GM19043 (cell line): ENCODE measurements around the gene ULK3.
A peak's percentile ranks its signal among the peaks of the same experiment; 100 is the strongest.

Experiments
- ATAC-seq: cut with Tn5 transposase; IDR thresholded peaks from one replicate; pipeline ENCODE4 v1.9.1; 2021; ENCODE audit warnings: low read depth; ENCODE audit not compliant: unreplicated experiment

Gene ULK3

DNA sequence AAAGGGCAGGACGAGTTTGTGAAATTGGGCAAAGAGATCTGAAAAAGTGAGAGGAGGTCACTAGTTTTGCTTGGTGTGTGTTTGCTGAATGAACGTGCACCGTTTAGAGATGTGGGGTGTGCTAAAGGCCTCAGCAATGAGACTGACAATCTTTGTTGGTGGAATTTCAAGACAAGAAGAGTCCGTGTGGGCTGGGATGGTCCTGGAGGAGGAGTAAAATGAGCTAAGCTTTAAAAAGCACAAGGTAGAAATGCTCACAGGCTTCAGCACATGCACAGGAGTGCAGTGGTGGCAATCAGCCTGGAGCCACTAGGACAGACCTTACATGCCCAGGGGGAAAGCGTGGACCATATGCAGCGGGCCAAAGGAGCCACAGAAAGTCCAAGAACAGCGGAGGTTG lies 18.0 kb downstream of the ULK3 start:
- no peak for ATAC-seq

DNA sequence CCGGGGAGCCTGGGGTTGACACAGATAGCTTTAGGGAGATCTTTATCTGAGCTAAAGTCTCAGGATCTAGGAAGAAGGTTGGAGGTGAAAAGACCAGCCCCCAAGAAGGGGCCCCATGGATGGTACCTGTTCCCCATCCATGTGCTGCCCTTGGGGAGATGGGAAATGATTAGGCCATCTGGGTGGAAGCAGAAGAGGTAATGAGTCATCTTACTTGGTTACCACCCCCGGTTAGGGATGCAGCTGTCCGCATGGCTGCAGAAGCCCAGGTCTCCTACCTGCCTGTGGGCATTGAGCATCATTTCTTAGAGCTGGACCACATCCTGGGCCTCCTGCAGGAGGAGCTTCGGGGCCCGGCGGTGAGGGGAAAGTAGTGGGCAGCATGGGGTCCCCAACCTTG lies 19.6 kb downstream of the ULK3 start:
- ATAC-seq = no peak

GRCh38 chr15:74822233-74822632 lies 20.7 kb downstream of the ULK3 start:
- no peak for ATAC-seq

DNA sequence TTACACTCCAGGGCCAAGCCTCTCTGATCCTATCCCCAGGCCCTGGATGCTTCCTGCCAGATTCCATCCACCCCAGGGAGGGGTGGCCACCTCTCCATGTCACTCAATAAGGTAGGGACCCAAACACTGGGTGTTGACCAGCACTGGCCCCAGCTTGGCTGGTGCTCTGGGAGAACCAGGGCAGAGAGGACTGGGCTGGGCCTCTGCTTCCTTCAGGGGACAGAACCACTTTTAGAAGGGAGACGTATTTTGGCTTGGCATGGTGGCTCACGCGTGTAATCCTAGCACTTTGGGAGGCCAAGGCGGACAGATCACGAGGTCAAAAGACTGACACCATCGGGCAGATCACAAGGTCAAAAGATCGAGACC lies 21.2 kb downstream of the ULK3 start:
- ATAC-seq = no peak

- peak; percentile 81 for ATAC-seq
These were observed 21.7 kb downstream of the ULK3 start for GRCh38 chr15:74821091-74821789.

- ATAC-seq = no peak
These were observed 22.9 kb downstream of the ULK3 start for GRCh38 chr15:74820056-74820455.

DNA sequence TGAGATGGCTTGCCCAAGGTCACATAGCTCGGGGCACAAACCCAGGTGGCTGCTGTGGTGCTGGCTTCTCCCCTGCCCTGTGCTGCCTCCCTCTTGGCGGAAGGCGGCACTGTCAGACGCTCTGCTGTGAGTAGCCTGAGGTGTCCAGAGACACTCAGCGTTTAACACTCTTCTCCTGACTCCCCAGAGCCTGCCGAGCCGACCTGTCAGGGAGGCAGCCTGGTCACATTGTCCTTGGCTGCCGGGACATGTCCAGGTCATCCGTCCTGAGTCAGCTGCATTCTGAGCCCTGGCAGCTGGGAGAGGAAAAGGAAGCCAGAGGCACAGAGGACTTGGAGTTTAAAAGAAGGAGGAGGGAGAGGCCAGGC lies 25.6 kb downstream of the ULK3 start:
- no peak for ATAC-seq

DNA sequence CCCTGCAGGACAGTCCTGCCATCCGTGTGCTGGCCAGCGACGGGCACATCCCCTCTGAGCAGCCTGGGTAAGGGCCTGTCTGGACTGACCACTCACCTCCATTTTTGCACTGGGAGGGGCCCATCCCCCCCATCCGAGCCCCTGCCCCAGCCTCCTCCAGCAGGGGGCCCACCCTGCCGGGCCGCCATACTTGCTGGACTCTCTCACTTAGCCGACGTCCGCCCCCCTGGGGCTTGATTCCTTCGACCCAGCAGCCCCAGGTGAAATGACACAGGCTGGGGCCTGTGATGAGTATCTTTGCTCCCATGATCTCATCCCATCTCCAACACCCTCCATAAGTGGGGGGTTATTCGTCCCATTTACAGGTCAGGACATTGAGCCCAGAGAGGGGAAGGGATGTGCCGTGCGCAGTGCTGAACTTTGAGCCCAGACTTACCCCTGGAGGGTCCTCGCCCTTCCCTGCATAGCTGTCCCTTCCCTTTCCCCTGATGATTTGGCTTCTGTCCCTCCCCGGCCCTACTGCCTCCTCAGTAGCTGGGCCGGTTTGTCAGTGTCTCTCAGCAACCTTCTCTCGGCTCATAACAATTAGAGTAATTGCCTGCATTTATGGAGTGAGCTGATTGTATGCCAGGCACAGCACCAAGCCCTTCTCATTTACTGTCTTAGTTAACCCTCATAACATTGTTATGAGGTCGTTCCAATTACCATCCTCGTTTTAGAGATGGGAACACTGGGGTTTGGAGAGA lies 26.2 kb downstream of the ULK3 start:
- ATAC-seq = no peak

GRCh38 chr15:74815961-74816360 lies 27.0 kb downstream of the ULK3 start:
- ATAC-seq = no peak

- ATAC-seq = no peak
These were observed 27.6 kb downstream of the ULK3 start for GRCh38 chr15:74815121-74815934.

DNA sequence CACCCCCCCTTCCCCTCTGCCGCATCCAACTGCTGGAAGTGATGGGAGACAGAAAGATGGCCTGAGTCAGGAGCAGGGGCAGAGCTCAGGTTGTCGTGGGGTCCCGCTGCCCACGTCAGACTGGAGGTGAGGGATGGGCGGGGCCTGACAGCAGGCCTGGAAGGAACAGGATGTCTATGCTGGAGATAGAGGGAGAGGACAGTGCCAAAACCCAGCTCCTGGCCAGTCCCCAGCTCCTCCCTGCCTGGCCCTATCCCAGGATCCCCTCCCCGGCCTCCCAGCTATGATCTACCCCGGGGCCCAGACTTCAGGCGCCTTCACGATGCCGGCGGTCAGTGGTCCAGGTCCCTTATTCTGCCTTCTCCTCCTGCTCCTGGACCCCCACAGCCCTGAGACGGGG lies 30.4 kb downstream of the ULK3 start, which contains the start of gene LMAN1L:
TSS of gene LMAN1L (plus strand) at position 303 of the 400 bp plus-strand sequence. CDS start at position 323, 20 bp downstream.
- no peak for ATAC-seq

- no peak for ATAC-seq
These were observed 33.0 kb downstream of the ULK3 start for GRCh38 chr15:74809956-74810355.

DNA sequence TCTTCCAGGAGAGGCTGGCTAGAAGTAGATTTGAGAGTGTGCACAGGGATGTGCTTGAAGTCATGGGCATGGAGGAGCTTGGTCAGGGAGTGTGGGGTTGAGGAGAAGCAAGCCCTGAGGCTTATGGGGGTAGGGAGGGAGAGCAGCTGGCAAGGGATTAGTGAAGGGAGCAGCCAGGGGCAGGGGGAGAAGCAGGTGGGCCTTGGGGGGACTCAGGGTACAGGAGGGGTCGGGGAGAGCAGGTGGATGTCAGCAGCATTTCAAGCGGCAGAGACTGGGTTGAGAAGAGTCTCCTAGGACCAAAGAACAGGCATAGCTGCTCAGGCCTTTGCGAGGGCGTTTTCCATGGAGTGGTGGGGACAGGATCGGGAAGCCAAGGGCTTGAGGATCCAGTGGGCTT lies 33.7 kb downstream of the ULK3 start:
- ATAC-seq = no peak

DNA sequence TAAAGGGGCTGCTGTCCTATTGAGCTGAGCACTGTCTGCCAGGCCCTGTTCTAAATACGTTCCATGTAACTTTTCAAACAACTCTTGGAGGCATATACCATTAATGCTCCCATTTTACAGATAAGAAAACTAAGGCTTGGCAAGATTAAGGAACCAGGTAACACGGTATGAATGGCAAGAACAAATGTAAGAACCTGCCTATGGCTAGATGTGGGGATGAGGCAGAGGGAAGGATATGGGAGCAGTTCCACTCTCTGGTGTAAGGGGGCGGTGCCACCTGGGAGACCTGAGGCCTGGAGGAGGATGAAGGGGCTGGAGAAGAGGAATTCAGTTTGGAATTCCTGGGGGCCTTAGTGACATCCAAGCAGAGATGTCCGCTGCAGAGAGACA lies 34.1 kb downstream of the ULK3 start:
- ATAC-seq = no peak

DNA sequence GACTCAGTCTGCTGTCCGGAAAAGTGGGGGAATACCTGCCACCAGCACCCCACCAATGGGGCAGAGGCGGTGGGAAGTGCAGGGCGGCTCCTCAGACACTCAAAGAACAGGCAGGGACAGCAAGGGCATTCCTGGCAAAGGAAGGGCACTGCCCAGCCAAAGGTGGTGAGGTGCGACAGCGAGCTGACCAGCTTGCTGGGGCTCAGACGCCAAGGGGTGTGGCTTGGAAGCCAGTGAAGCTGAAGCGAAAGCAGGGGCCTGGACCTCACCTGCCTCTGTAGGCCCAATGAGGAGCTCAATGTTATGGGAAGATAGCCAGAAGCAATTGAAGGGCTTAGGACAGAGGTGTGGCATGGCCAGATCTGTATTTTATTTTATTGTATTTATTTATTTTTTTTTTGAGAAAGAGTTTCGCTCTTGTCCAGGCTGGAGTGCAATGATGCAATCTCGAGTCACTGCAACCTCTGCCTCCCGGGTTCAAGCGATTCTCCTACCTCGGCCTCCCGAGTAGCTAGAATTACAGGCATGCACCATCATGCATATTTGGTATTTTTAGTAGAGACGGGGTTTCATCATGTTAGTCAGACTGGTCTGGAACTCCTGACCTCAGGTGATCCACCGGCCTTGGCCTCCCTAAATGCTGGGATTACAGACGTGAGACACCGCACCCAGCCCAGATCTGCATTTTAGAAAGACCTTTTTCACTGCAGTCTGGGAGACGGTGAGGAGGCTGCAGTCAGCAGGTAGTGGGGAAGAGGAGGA lies 34.7 kb downstream of the ULK3 start:
- ATAC-seq = no peak

DNA sequence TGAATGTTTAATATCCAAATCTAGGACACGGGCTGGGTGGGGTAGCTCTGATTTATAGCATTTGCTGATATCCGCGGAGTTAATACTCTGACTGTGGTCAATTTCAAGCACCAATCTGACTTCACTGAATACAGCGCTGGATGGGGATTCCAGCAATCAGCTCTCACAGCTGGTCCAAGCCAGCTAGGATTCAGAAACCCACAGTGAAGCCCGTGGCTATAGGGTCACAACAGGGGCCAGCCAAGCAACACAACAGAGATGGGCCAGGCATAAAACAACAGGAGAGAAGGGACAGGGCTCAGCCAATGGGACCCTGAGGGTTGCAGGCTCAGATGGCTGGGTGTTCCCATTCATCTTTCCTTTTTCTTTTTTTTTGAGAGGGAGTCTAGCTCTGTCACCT lies 35.7 kb downstream of the ULK3 start:
- no peak for ATAC-seq

GRCh38 chr15:74804935-74805334 lies 38.0 kb downstream of the ULK3 start:
- ATAC-seq = no peak

DNA sequence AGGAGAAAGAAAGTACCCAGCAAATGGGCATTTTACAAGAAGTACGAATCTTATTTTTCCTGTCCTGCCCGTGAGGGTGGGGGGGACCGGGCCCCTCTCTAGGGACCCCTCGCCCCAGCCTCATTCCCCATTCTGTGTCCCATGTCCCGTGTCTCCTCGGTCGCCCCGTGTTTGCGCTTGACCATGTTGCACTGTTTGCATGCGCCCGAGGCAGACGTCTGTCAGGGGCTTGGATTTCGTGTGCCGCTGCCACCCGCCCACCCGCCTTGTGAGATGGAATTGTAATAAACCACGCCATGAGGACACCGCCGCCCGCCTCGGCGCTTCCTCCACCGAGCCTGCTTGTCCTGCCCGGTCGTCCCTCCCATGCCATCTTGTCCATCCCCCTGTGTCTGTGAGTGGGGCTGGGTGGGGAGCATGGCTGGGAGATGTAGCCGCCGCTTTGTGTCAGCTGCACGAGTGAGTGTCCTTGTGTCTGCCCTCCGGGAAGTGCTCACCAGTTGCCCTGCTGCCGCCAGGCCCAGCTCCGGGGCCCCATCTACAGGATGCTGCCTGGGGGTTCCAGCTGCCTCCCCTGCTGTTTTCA lies 40.0 kb downstream of the ULK3 start:
- ATAC-seq = no peak

GRCh38 chr15:74802290-74802689 lies 40.7 kb downstream of the ULK3 start:
- ATAC-seq = no peak

DNA sequence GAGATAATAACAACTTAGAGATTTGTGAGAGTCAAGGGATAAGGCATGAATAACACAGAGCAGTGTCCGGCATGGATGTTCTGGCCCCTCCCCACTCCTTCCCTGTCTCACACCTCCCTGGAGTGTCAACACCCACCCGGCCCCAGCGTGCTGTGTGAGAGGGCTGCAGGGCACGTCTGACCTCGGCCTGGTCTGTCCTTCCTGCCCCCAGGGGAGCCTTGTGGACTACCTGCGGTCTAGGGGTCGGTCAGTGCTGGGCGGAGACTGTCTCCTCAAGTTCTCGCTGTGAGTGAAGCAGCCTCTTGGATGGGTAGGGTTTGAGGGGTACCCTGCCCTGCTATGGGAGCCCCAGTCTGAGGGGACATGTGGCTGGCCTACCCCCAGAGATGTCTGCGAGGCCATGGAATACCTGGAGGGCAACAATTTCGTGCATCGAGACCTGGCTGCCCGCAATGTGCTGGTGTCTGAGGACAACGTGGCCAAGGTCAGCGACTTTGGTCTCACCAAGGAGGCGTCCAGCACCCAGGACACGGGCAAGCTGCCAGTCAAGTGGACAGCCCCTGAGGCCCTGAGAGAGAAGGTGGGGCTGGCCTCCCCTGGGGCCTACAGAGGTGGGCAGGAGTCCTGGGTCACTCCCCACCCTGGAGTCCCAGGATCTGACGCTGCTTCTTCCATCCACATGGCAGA lies 41.5 kb downstream of the ULK3 start:
- ATAC-seq = no peak
